HL-60 (cell line): Measurements from ENCODE around the gene CPNE2.

Experiments used
- DNase-seq, 2 experiments: peaks; one replicate each; pipeline ENCODE4 v3.0.0-alpha.2; 2010 to 2020; ENCODE audit warnings: low read depth in 1 of 2, low spot score in 1 of 2
- H3K27ac ChIP-seq: fragments of 250-450 bp; sonication (Bioruptor Pico); replicated peaks from 2 replicates; pipeline ENCODE4 v1.5.1; 2020; ENCODE audit warnings: mild to moderate bottlenecking, moderate library complexity
- H3K27me3 ChIP-seq: fragments of 250-450 bp; sonication (Bioruptor Pico); 2 replicates; pipeline ENCODE4 v1.5.1; 2021; ENCODE audit warnings: mild to moderate bottlenecking, moderate library complexity; ENCODE audit not compliant: insufficient read depth, poor library complexity, severe bottlenecking
- H3K4me3 ChIP-seq: replicated peaks from 2 replicates; pipeline ENCODE4 v1.5.1; 2011; ENCODE audit warnings: mild to moderate bottlenecking, control low read depth, low read length; ENCODE audit not compliant: insufficient read depth
- CTCF ChIP-seq: IDR thresholded peaks from one replicate; pipeline ENCODE4 v1.5.1; 2011; ENCODE audit warnings: low read length, control low read depth, inconsistent platforms; ENCODE audit not compliant: insufficient read depth
- GABPA ChIP-seq: IDR thresholded peaks from 2 replicates; pipeline ENCODE4 v1.6.1; 2012; ENCODE audit warnings: low read depth
- POLR2AphosphoS5 ChIP-seq: IDR thresholded peaks from 2 replicates; pipeline ENCODE4 v1.6.1; 2012; ENCODE audit warnings: low read depth
- REST ChIP-seq: IDR thresholded peaks from 2 replicates; pipeline ENCODE4 v1.6.1; 2012; ENCODE audit warnings: low read depth; ENCODE audit not compliant: insufficient replicate concordance
- SPI1 ChIP-seq: IDR thresholded peaks from 2 replicates; pipeline ENCODE4 v1.6.1; 2012; ENCODE audit warnings: low read depth, mild to moderate bottlenecking, borderline replicate concordance

Gene CPNE2

DNA sequence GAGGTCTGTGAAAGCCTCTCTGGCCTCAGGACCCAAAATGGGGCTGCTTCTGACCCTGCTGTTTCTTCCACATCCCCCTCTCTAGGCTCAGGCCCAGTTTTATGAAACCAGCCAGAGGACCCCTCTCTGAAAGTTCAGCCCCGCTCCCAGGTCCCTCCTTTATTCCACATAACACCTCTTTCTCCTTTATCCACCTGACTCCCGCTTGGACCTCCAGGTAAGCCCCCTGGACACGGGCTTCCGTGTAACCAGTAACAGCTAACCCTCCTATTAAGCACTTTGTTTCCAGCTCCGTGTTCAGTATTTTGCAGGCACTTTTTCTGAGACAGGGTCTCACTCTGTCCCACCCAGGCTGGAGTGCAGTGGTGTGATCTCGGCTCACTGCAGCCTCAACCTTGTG lies 56.1 kb downstream of the CPNE2 start:
- TF ChIP-seq POLR2AphosphoS5 (no peak), GABPA (no peak), SPI1 (no peak), REST (no peak), CTCF (no peak)
- DNase-seq: no peak
- Histone ChIP-seq H3K27ac (no peak overlapping the region), H3K4me3 (no peak overlapping the region), H3K27me3 (no peaks in the 10 kb centered on the region)

- no peak for DNase-seq
- Histone ChIP-seq H3K27ac (no peak overlapping the region), H3K4me3 (no peak overlapping the region), H3K27me3 (no peaks in the 10 kb centered on the region)
- no peak for TF ChIP-seq SPI1
- TF ChIP-seq GABPA: no peak
- TF ChIP-seq REST: no peak
- no peak for TF ChIP-seq POLR2AphosphoS5
- no peak for TF ChIP-seq CTCF
Measured at GRCh38 chr16:57149391-57149790, 57.0 kb downstream of the CPNE2 start.

- no peak for TF ChIP-seq SPI1
- no peak for TF ChIP-seq POLR2AphosphoS5
- no peak for TF ChIP-seq REST
- TF ChIP-seq GABPA: no peak
- TF ChIP-seq CTCF: no peak
- Histone ChIP-seq H3K27me3 (no peaks in the 10 kb centered on the region), H3K4me3 (no peak overlapping the region), H3K27ac (no peak overlapping the region)
- no peak for DNase-seq
Measured at GRCh38 chr16:57150682-57151330, 58.4 kb downstream of the CPNE2 start.
